ENCODE data around the gene ARMC12.

- TF ChIP-seq CTCF (conservative IDR thresholded peaks at IDR 0.05; ENCODE audit: low read depth, low read length) (no peak), MAZ (IDR thresholded peaks at IDR 0.05; ENCODE audit: borderline replicate concordance, low read depth, low read length) (no peak), USF2 (IDR thresholded peaks at IDR 0.05; ENCODE audit: low read depth, low read length) (no peak), POLR2A (IDR thresholded peaks at IDR 0.05; ENCODE audit: low read depth, low read length) (no peak), RCOR1 (IDR thresholded peaks at IDR 0.05; ENCODE audit: insufficient replicate concordance, low read length) (no peak)
Measured at GRCh38 chr6:35787266-35788218, 50.7 kb downstream of the ARMC12 start.
